ENCODE results near the gene GPC1. TPM values are rescaled to one million over a fixed set of nuclear protein-coding genes. Genes with fewer than 3 reads are reported as not detected.

GPC1 gene
- total and polyA plus RNA-seq, 2 donors (not counting 1 experiment from before 2014, with no cell fraction given) = 1.2 to 3.3 TPM

DNA sequence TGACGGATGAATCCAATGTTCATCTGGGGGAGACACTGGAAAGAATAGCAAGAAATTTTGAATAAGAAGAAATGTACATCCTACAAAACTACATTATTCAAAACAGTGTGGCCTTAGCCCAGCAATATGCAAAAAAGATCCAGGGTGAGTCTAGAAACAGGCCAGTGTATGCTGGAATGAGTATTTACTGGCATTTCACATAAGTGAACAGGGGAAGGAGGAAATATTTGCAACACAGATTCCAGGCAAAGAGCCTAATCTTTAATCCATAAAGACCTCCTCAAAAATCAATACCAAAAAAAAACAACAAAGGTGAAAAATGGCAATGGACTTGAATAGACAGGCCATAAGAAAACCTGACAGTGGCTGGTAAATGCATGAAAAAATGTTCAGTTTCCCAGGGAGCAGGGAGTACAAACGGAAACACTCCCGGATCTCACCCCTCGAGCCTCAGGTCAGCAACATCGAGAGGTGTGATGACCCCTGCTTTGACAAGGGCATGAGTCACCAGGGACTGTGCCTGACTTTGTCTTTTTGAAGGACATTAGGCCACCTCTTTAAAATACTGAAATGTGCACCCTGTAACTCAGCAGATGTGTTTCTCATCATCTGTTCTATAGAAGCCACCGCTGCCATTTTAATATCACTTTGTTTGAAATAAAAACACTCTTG lies 12.7 kb upstream of the GPC1 start:
- Histone ChIP-seq H3K27me3 (replicated peaks in 1 of 4; ENCODE audit: control extremely low read depth in 1 of 4, control insufficient read depth in 3 of 4, insufficient read depth in 4 of 4, low read length in 3 of 4) (peaks cover 0 to 7% (median 0%) of the 10 kb centered on the region in 4 experiments), H3K9me3 (ENCODE audit: control extremely low read depth in 1 of 3, control insufficient read depth in 2 of 3, insufficient read depth in 1 of 3, low read length in 2 of 3) (peaks cover 0 to 66% (median 22%) of the 10 kb centered on the region in 3 donors), H3K4me2 (replicated peaks; ENCODE audit: low read depth, low read length, poor library complexity, severe bottlenecking) (no peak overlapping the region), H3K9ac (ENCODE audit: low read length) (no peak overlapping the region), H3K79me2 (ENCODE audit: control insufficient read depth, insufficient read depth, low read length) (no peaks in the 10 kb centered on the region), H3K4me1 (ENCODE audit: control insufficient read depth in 2 of 2, insufficient read depth in 2 of 2, low read length in 2 of 2) (no peaks in the 10 kb centered on the region), H3K27ac (ENCODE audit: low read length in 2 of 2) (no peak overlapping the region), H4K20me1 (ENCODE audit: control insufficient read depth, insufficient read depth, low read length, poor library complexity, severe bottlenecking) (no peaks in the 10 kb centered on the region), H2AFZ (ENCODE audit: insufficient read depth, low read depth, low read length, poor library complexity, severe bottlenecking) (no peak overlapping the region), H3K36me3 (replicated peaks in 1 of 2; ENCODE audit: control extremely low read depth in 1 of 2, control insufficient read depth in 1 of 2, extremely low read depth in 1 of 2, insufficient read depth in 2 of 2, low read length in 1 of 2) (no peaks in the 10 kb centered on the region), H3K4me3 (ENCODE audit: control extremely low read depth in 1 of 5, extremely low read depth in 1 of 5, insufficient read depth in 1 of 5, low read depth in 2 of 5, low read length in 4 of 5) (no peak overlapping the region)
- ATAC-seq (ENCODE audit: low read depth) (no peak), DNase-seq (no peak)
- no peak overlapping the region for H3K4me3 Mint-ChIP-seq
- no peaks in the 10 kb centered on the region for H3K27me3 Mint-ChIP-seq
- no peak for TF ChIP-seq EZH2 (IDR thresholded peaks at IDR 0.05; ENCODE audit: borderline replicate concordance, insufficient read depth, low read depth, low read length, poor library complexity, severe bottlenecking)
- TF ChIP-seq, protein P1, sequence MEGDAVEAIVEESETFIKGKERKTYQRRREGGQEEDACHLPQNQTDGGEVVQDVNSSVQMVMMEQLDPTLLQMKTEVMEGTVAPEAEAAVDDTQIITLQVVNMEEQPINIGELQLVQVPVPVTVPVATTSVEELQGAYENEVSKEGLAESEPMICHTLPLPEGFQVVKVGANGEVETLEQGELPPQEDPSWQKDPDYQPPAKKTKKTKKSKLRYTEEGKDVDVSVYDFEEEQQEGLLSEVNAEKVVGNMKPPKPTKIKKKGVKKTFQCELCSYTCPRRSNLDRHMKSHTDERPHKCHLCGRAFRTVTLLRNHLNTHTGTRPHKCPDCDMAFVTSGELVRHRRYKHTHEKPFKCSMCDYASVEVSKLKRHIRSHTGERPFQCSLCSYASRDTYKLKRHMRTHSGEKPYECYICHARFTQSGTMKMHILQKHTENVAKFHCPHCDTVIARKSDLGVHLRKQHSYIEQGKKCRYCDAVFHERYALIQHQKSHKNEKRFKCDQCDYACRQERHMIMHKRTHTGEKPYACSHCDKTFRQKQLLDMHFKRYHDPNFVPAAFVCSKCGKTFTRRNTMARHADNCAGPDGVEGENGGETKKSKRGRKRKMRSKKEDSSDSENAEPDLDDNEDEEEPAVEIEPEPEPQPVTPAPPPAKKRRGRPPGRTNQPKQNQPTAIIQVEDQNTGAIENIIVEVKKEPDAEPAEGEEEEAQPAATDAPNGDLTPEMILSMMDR (IDR thresholded peaks at IDR 0.05) = no peak
- intact Hi-C loops (cut with micrococcal nuclease) = no loop called here
- ChIA-PET CTCF (no interaction called here), POLR2A (no interaction called here)
- no peak overlapping the region for H3K27ac Mint-ChIP-seq
- 83% methylated on average over 4 of the region's 6 CpGs for WGBS (ENCODE audit: insufficient coverage)
- no peaks in the 10 kb centered on the region for H3K9me3 Mint-ChIP-seq (ENCODE audit: insufficient read depth)
- H3K4me1 Mint-ChIP-seq = no peaks in the 10 kb centered on the region

DNA sequence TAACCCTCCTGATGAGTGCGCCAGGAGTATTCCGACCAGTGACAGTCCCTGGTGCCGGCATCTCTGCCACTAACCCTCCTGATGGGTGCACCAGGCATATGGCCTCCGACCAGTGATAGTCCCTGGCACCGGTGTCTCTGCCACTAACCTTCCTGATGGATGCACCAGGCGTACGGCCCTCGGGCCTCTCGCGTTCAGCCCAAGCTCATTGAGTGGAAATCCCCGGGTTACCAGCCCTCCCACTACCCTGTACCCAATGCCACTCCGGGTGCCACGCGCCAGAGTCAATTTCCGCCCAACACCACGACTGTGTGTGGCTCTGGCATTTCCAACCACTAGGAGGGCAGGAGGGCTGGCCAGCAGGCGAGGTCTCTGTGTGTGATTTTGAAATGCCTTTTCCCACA lies 11.7 kb upstream of the GPC1 start:
- Histone ChIP-seq H3K9ac (ENCODE audit: low read length) (no peak overlapping the region), H3K4me1 (ENCODE audit: control insufficient read depth in 2 of 2, insufficient read depth in 2 of 2, low read length in 2 of 2) (no peaks in the 10 kb centered on the region), H2AFZ (ENCODE audit: insufficient read depth, low read depth, low read length, poor library complexity, severe bottlenecking) (no peak overlapping the region), H3K4me3 (ENCODE audit: control extremely low read depth in 1 of 5, extremely low read depth in 1 of 5, insufficient read depth in 1 of 5, low read depth in 2 of 5, low read length in 4 of 5) (no peak overlapping the region), H3K27me3 (replicated peaks in 1 of 4; ENCODE audit: control extremely low read depth in 1 of 4, control insufficient read depth in 3 of 4, insufficient read depth in 4 of 4, low read length in 3 of 4) (peaks cover 0 to 5% (median 2%) of the 10 kb centered on the region in 4 experiments), H3K27ac (ENCODE audit: low read length in 2 of 2) (no peak overlapping the region), H3K79me2 (ENCODE audit: control insufficient read depth, insufficient read depth, low read length) (no peaks in the 10 kb centered on the region), H3K4me2 (replicated peaks; ENCODE audit: low read depth, low read length, poor library complexity, severe bottlenecking) (no peak overlapping the region), H4K20me1 (ENCODE audit: control insufficient read depth, insufficient read depth, low read length, poor library complexity, severe bottlenecking) (no peaks in the 10 kb centered on the region), H3K36me3 (replicated peaks in 1 of 2; ENCODE audit: control extremely low read depth in 1 of 2, control insufficient read depth in 1 of 2, extremely low read depth in 1 of 2, insufficient read depth in 2 of 2, low read length in 1 of 2) (no peaks in the 10 kb centered on the region), H3K9me3 (ENCODE audit: control extremely low read depth in 1 of 3, control insufficient read depth in 2 of 3, insufficient read depth in 1 of 3, low read length in 2 of 3) (peaks cover 0 to 58% (median 19%) of the 10 kb centered on the region in 3 donors)
- ATAC-seq (ENCODE audit: low read depth) (no peak), DNase-seq (no peak)
- Mint-ChIP-seq H3K4me3 (no peak overlapping the region), H3K27ac (no peak overlapping the region), H3K27me3 (peaks cover under 1% of the 10 kb centered on the region), H3K9me3 (ENCODE audit: insufficient read depth) (no peaks in the 10 kb centered on the region), H3K4me1 (no peaks in the 10 kb centered on the region)
- intact Hi-C loops (cut with micrococcal nuclease) = no loop called here
- no peak for TF ChIP-seq EZH2 (IDR thresholded peaks at IDR 0.05; ENCODE audit: borderline replicate concordance, insufficient read depth, low read depth, low read length, poor library complexity, severe bottlenecking)
- TF ChIP-seq, protein P1 (IDR thresholded peaks at IDR 0.05) = no peak
- ChIA-PET CTCF (no interaction called here), POLR2A (no interaction called here)
- WGBS (ENCODE audit: insufficient coverage) = 86% methylated on average over 16 of the region's 17 CpGs
